K562 (cell line): ENCODE measurements around the gene KBTBD12.

Source experiments
- CBFB ChIP-seq: sonication (generic); formaldehyde crosslinking; IDR thresholded peaks from 2 replicates; pipeline ENCODE4 v1.4.0; 2020; ENCODE audit warnings: mild to moderate bottlenecking, missing genetic modification reagents
- MYC ChIP-seq, 2 experiments: fragments of 250-450 bp in 1 of 2; sonication (Bioruptor Pico) in 1 of 2; IDR thresholded peaks; 2 replicates each; pipeline versions ENCODE4 v1.5.1 to v1.6.1; 2012 to 2021; ENCODE audit warnings: low read depth in 2 of 2, borderline replicate concordance in 1 of 2, improper control_type of control experiment in 1 of 2, low read length in 1 of 2, mild to moderate bottlenecking in 1 of 2, moderate library complexity in 1 of 2
- TARDBP ChIP-seq: fragments of 450-650 bp; IDR thresholded peaks from 2 replicates; pipeline ENCODE4 v1.6.1; 2016
- ZBTB40 ChIP-seq, 2 experiments: fragments of 450-650 bp in 1 of 2; sonication (generic) in 1 of 2; formaldehyde crosslinking in 1 of 2; IDR thresholded peaks; 2 replicates each; pipeline versions ENCODE4 v1.7.1 to v1.9.0; 2016 to 2022; ENCODE audit warnings: inconsistent platforms in 1 of 2, mild to moderate bottlenecking in 1 of 2, missing genetic modification reagents in 1 of 2
- ZNF24 ChIP-seq: fragments of 450-650 bp; IDR thresholded peaks from 2 replicates; pipeline ENCODE4 v1.6.1; 2016

- TF ChIP-seq ZBTB40 (IDR thresholded peaks at IDR 0.05) = no peak
- no peak for TF ChIP-seq ZBTB40 (CRISPR knock-in tag; IDR thresholded peaks at IDR 0.05)
- TF ChIP-seq ZNF24 = no peak
- TF ChIP-seq MYC (IDR thresholded peaks at IDR 0.05; ENCODE audit: low read depth, low read length) = no peak
- no peak for TF ChIP-seq MYC (CRISPR knock-in tag; IDR thresholded peaks at IDR 0.05; ENCODE audit: borderline replicate concordance, low read depth)
- no peak for TF ChIP-seq CBFB
- TF ChIP-seq TARDBP = no peak
Observed at GRCh38 chr3:128012050-128012449, 97.0 kb downstream of the KBTBD12 start.
